HG03066 (cell line): ENCODE results near the gene RPTOR.

Source experiments
- ATAC-seq: cut with Tn5 transposase; IDR thresholded peaks from one replicate; pipeline ENCODE4 v1.9.1; 2021; ENCODE audit warnings: low read depth; ENCODE audit not compliant: unreplicated experiment

Gene RPTOR

DNA sequence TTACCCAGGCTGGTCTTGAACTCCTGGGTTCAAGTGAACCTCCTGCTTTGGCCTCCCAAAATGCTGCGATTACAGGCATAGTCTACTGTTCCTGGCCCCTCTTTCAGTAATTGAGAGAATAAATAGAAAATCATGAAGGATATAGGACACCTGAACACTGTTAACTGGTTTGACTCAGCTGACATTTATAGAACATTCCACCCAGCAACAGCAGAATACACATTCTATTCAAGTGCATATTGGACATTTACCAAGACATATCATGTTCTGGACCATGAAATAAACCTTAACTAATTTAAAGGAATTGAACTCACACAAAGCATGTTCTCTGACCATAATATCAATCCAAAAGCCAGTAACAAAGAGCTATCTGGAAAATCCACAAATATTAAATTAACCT is 470.5 kb downstream of the RPTOR start:
- no peak for ATAC-seq
